T-helper 1 cell treated with Interleukin-12 subunit alpha and Interleukin-12 subunit beta and Interleukin-4 antibody, amounts not matched to agents 30 μg/mL and 1 μg/mL, for 36 hours (primary cell): ENCODE measurements around the gene ZFPM1.
"Not testable (repeated sequence)": the region's sequence is repeated elsewhere in the genome, so short reads cannot be mapped to it uniquely, and the experiment has no call there.

ENCODE experiments used
- H3K27ac Mint-ChIP-seq: one replicate; pipeline ENCODE4 v1.8.0; 2021; ENCODE audit warnings: mild to moderate bottlenecking, mixed read lengths
- H3K27me3 Mint-ChIP-seq: one replicate; pipeline ENCODE4 v1.8.0; 2021; ENCODE audit warnings: low read depth, mixed read lengths
- H3K36me3 Mint-ChIP-seq: one replicate; pipeline ENCODE4 v1.8.0; 2021; ENCODE audit warnings: low read depth, mixed read lengths
- H3K4me1 Mint-ChIP-seq: one replicate; pipeline ENCODE4 v1.8.0; 2021; ENCODE audit warnings: low read depth, mixed read lengths
- H3K4me3 Mint-ChIP-seq: one replicate; pipeline ENCODE4 v1.8.0; 2021; ENCODE audit warnings: mild to moderate bottlenecking, moderate library complexity, mixed read lengths
- H3K9me3 Mint-ChIP-seq: one replicate; pipeline ENCODE4 v1.8.0; 2021; ENCODE audit warnings: mixed read lengths

The ZFPM1 gene

DNA sequence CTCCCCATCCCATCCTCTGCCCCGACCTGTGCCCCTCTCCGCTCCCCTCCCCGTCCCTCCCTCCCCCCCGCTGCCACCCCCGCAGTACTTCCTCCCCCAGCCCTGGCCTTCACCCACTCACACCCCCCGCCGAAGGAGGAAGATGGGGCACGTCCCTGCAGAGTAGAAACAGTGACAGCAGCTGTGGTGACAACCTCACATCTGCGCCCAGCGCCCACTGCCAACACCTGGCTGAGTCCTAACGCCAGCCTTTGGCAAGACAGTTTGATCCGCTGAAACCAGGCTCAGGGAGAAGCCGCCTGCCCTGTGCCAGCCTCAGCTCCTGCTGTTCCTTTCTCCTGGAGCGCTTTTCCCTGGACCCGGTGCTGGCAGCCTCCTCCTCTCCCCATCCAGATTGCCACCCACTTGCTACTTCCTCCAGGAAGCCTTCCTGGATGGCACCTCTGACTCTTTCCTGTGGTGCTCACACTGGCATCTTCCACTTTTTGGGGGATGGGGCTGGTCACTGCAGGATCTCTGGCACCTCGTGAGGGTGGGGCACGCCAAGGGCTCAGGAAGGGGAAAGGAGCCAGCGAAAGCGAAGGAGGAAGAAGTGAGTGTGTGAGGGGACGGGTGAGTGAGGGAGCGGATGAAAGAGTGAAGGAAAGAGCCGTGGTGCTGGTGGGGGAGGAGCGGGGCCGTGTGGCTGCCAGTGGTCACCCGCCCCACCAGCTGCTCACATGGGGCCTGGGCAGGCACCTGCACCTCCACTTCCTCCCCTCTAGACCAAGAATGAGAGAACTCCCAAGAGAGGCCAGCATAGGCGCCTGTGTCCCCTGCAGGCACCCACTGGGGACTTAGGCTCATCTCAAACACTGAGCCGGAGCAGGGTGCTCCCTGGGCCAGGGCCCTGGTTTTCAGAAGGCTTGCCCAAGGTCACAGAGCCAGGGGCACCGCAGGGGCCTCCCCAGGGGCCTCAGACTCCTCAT lies 27.0 kb downstream of the ZFPM1 start:
- H3K4me3 Mint-ChIP-seq = no peak overlapping the region
- no peaks in the 10 kb centered on the region for H3K36me3 Mint-ChIP-seq
- no peak overlapping the region for H3K27ac Mint-ChIP-seq
- no peaks in the 10 kb centered on the region for H3K27me3 Mint-ChIP-seq
- no peaks in the 10 kb centered on the region for H3K9me3 Mint-ChIP-seq
- H3K4me1 Mint-ChIP-seq = peaks cover 13% of the 10 kb centered on the region

DNA sequence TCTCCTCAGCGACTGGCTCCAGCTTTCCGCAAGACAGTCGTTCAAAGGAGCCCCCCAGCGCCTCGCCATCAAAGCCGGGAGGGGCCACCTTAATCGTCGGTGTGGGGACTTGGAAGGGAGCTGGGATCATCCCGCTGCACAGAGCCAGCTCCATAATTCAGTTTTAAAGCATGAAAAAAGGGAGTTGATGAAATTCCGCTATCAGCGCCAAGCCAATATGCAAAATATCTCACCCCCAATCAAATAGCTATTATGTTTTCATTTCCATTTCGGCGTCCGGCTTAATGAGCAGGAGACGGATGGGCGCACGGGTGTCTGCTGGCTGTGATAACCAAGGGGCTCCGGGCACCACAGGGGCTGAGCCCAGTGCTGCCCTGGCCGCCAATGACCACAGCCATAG lies 27.7 kb downstream of the ZFPM1 start:
- H3K4me3 Mint-ChIP-seq = no peak overlapping the region
- peaks cover 13% of the 10 kb centered on the region for H3K4me1 Mint-ChIP-seq
- no peak overlapping the region for H3K27ac Mint-ChIP-seq
- H3K36me3 Mint-ChIP-seq = no peaks in the 10 kb centered on the region
- H3K27me3 Mint-ChIP-seq = no peaks in the 10 kb centered on the region
- no peaks in the 10 kb centered on the region for H3K9me3 Mint-ChIP-seq

GRCh38 chr16:88481851-88482250 lies 28.8 kb downstream of the ZFPM1 start:
- H3K27me3 Mint-ChIP-seq = no peaks in the 10 kb centered on the region
- no peaks in the 10 kb centered on the region for H3K9me3 Mint-ChIP-seq
- H3K36me3 Mint-ChIP-seq = no peaks in the 10 kb centered on the region
- no peak overlapping the region for H3K27ac Mint-ChIP-seq
- no peak overlapping the region for H3K4me3 Mint-ChIP-seq
- H3K4me1 Mint-ChIP-seq = peaks cover 13% of the 10 kb centered on the region

- no peak overlapping the region for H3K27ac Mint-ChIP-seq
- no peaks in the 10 kb centered on the region for H3K27me3 Mint-ChIP-seq
- no peaks in the 10 kb centered on the region for H3K36me3 Mint-ChIP-seq
- H3K4me1 Mint-ChIP-seq = peaks cover 6% of the 10 kb centered on the region
- H3K4me3 Mint-ChIP-seq = no peak overlapping the region
- H3K9me3 Mint-ChIP-seq = no peaks in the 10 kb centered on the region
These were observed 29.7 kb downstream of the ZFPM1 start for GRCh38 chr16:88482630-88483391.

DNA sequence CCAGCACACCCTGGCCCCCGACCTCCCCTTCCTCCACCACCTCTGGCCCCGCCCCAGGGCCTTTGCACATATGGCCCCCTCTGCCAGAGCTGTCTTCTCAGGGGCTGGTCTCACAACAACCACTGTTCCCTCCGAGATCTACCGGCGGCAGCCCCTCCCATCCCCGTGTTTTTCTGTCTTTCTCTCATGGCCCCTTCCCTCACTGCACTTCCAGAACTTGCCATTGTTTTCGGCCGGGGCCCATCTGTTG lies 30.2 kb downstream of the ZFPM1 start:
- Mint-ChIP-seq H3K4me3 (no peak overlapping the region), H3K9me3 (no peaks in the 10 kb centered on the region), H3K27ac (no peak overlapping the region), H3K27me3 (no peaks in the 10 kb centered on the region), H3K36me3 (no peaks in the 10 kb centered on the region), H3K4me1 (peaks cover 4% of the 10 kb centered on the region)

DNA sequence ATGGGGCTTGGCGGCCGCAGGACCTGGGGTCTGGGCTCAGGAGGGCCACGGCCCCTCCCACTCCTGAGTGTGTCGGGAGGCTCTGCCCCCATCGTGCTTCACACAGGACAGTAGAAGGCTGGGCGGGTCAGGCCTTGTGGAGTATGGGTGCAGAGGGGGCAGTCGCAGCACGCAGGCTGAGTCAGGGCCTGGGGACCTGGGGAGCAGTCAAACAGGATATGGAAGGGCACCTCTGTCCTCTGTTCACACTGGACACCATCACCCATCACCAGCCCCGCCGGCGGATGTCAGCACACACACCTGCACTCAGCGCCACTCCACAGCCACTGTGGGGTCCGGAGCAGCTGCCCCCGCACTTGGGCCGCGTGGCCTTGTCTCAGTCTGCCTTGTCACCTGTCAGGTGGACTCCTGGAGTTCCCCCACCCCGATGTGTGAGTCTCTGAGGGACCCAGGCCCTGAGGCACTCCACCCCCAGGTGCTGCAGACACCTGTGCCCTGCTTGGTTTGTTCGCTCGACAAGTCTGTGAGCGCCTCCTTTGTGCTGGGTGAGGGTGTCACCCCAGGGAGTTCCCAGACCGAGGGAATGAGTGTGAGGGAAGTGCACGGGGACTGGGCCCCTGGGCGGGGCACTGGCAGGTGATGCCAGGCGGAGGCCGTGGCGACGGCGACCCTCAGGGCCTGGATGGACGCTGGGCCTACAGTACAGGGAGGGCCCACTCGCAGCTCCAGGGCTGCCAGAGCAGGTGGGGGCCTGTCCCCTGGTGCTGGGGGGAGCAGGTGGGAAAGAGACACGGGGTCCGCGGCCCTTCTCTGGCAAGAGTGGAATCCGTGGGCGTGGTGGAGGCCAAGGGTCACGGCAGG lies 31.7 kb downstream of the ZFPM1 start:
- H3K4me1 Mint-ChIP-seq = peaks cover 2% of the 10 kb centered on the region
- H3K9me3 Mint-ChIP-seq = no peaks in the 10 kb centered on the region
- no peaks in the 10 kb centered on the region for H3K36me3 Mint-ChIP-seq
- no peak overlapping the region for H3K4me3 Mint-ChIP-seq
- H3K27ac Mint-ChIP-seq = no peak overlapping the region
- H3K27me3 Mint-ChIP-seq = no peaks in the 10 kb centered on the region

DNA sequence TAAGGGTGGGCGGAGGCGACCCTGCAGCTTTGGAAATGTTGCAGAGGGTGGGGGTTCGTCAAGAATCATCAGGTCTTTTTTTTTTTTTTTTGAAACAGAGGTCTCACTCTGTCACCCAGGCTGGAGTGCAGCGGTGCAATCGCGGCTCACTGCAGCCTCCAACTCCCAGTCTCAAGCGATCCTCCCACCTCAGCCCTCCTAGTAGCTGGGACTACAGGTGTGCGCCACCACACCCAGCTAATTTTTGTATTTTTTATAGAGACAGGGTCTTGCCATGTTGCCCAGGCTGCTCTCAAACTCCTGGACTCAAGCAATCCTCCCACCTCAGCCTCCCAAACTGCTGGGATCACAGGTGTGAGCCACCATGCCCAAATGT lies 32.3 kb downstream of the ZFPM1 start:
- not testable (repeated sequence) for H3K27ac Mint-ChIP-seq

GRCh38 chr16:88486398-88487123 lies 33.5 kb downstream of the ZFPM1 start:
- no peaks in the 10 kb centered on the region for H3K27me3 Mint-ChIP-seq
- H3K4me3 Mint-ChIP-seq = no peak overlapping the region
- H3K9me3 Mint-ChIP-seq = no peaks in the 10 kb centered on the region
- H3K4me1 Mint-ChIP-seq = no peaks in the 10 kb centered on the region
- H3K27ac Mint-ChIP-seq = no peak overlapping the region
- H3K36me3 Mint-ChIP-seq = no peaks in the 10 kb centered on the region

More for the DNA sequence above, 32.3 kb downstream of the ZFPM1 start:
- not testable (repeated sequence) for H3K36me3 Mint-ChIP-seq, H3K9me3 Mint-ChIP-seq, H3K27me3 Mint-ChIP-seq, H3K4me3 Mint-ChIP-seq, H3K4me1 Mint-ChIP-seq

- no peak overlapping the region for H3K27ac Mint-ChIP-seq
- H3K4me1 Mint-ChIP-seq = no peaks in the 10 kb centered on the region
- no peaks in the 10 kb centered on the region for H3K9me3 Mint-ChIP-seq
- H3K27me3 Mint-ChIP-seq = no peaks in the 10 kb centered on the region
- no peaks in the 10 kb centered on the region for H3K36me3 Mint-ChIP-seq
- no peak overlapping the region for H3K4me3 Mint-ChIP-seq
These were observed 34.0 kb downstream of the ZFPM1 start for GRCh38 chr16:88487124-88487432.

DNA sequence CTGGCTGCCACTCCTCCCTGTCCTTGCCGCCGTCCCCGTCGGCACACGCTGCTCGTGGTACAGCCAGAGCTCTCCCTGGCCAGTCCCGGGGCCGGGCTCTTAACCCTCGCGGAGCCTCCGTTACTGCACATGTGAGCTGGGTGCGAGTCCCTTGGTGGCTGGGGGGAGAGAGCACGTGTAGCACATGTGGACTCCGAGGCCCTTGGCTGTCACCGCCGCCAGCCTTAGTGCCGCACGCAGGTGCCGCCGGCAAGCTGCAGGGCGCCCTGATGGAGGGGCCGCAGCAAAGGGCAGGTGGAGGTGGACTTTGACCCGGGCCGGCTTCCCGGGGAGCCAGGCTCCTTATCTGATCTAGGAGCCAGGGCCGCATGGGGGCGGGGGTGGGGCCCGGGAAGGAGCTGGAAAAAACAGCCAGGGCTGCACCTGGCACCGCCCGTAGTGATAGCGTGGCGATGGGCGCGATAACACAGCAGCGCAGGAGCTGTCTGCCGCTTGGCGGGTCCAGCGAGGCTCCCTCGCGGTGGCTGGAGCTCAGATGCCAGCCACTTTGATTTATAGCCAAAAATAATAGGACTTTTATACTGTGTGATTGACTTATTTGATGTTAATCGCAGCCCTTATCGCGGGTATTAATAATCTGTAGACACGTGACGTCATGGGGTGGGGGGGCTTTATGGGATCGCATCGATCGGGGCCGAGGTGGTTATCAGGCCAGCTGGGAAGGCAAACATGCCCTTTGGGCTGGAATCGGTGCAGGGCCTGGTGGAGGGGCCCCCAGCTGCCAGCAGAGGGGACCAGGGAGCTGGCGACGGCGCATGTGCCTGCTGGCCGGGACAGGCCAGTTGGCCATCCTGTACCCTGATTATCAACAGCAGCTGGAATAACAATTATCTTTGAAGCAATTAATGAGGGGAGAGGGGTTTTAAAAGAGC lies 35.1 kb downstream of the ZFPM1 start:
- H3K27ac Mint-ChIP-seq = no peak overlapping the region
- no peaks in the 10 kb centered on the region for H3K4me1 Mint-ChIP-seq
- H3K36me3 Mint-ChIP-seq = no peaks in the 10 kb centered on the region
- H3K27me3 Mint-ChIP-seq = no peaks in the 10 kb centered on the region
- no peak overlapping the region for H3K4me3 Mint-ChIP-seq
- no peaks in the 10 kb centered on the region for H3K9me3 Mint-ChIP-seq

DNA sequence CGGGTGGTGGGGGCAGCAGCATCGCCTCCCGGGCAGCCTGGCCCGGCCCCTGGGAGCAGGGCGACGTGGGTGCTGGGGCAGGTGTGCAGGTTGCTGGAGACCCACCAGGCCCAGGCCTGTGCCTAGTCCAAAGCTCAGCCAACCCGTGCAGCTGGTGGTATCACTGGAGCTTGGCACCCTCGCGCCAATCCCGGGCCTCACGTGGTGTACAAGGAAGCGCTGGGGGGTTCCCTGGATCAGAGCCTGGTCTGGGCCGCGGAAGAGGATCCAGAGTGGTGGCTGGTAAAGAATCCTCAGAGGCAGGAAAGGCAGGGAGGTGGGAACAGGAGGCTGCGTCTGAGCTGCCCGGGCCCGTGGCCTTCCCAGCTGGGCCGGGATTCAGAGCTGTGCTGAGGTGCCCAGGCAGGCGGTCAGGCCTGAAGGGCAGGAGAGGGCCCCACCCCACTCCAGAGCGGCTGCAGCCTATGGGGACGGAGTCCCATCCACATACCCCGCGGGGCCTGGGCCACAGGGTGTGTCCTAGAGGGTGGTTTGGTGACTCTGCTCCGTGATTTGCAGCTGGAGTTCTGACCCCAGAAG lies 36.2 kb downstream of the ZFPM1 start:
- H3K9me3 Mint-ChIP-seq = no peaks in the 10 kb centered on the region
- no peak overlapping the region for H3K4me3 Mint-ChIP-seq
- no peak overlapping the region for H3K27ac Mint-ChIP-seq
- no peaks in the 10 kb centered on the region for H3K4me1 Mint-ChIP-seq
- H3K36me3 Mint-ChIP-seq = no peaks in the 10 kb centered on the region
- no peaks in the 10 kb centered on the region for H3K27me3 Mint-ChIP-seq

- Mint-ChIP-seq H3K27me3 (no peaks in the 10 kb centered on the region), H3K36me3 (no peaks in the 10 kb centered on the region), H3K9me3 (no peaks in the 10 kb centered on the region), H3K4me1 (no peaks in the 10 kb centered on the region), H3K27ac (no peak overlapping the region), H3K4me3 (no peak overlapping the region)
These were observed 38.0 kb downstream of the ZFPM1 start for GRCh38 chr16:88491001-88491559.
